ENCODE measurements around the gene PRSS37.

PRSS37 gene

GRCh38 chr7:141841385-141841784, at the start of gene PRSS37:
PRSS37 (minus strand) TSS chr7:141841485; CDS start chr7:141841049, 436 bp downstream.
- ATAC-seq = no peak
- Mint-ChIP-seq H3K4me3 (no peak within 1 kb of the TSS), H3K27me3 (no peaks in the 10 kb centered on the region), H3K9me3 (no peaks in the 10 kb centered on the region), H3K4me1 (no peaks in the 10 kb centered on the region), H3K27ac (no peak within 1 kb of the TSS)
- DNase-seq = no peak

DNA sequence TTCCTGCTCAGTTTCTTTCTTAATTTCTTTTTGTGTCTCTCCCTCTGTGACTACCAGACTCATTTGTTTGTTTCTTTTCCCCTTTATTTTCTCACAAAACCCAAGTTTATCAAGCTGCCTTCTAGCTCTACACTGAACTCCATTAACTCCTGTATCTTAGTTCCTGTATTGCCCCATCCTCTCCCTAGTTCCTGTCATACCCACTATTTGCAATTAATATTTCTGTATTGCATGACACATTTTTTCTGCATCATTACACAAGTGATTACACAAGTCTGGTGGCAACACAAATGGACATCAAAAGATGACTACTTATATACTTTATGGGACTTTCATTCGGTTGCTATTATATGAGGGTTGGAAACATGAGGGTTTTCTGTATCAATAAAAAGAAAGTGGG, 48.0 kb upstream of the PRSS37 start:
- no peaks in the 10 kb centered on the region for H3K4me1 Mint-ChIP-seq
- DNase-seq (no peak), ATAC-seq (no peak)
- no peak overlapping the region for H3K4me3 Mint-ChIP-seq
- H3K27me3 Mint-ChIP-seq = no peaks in the 10 kb centered on the region
- no peak overlapping the region for H3K27ac Mint-ChIP-seq
- H3K9me3 Mint-ChIP-seq = no peaks in the 10 kb centered on the region

GRCh38 chr7:141884539-141885225, 43.4 kb upstream of the PRSS37 start:
- H3K27me3 Mint-ChIP-seq = no peaks in the 10 kb centered on the region
- DNase-seq (no peak), ATAC-seq (peak; percentile 82)
- no peak overlapping the region for H3K4me3 Mint-ChIP-seq
- H3K9me3 Mint-ChIP-seq = no peaks in the 10 kb centered on the region
- no peak overlapping the region for H3K27ac Mint-ChIP-seq
- H3K4me1 Mint-ChIP-seq = no peaks in the 10 kb centered on the region

- no peak for ATAC-seq
- Mint-ChIP-seq H3K27ac (no peak overlapping the region), H3K4me3 (no peak overlapping the region), H3K4me1 (no peaks in the 10 kb centered on the region), H3K27me3 (no peaks in the 10 kb centered on the region), H3K9me3 (no peaks in the 10 kb centered on the region)
- no peak for DNase-seq
Observed at GRCh38 chr7:141880960-141881359, 39.7 kb upstream of the PRSS37 start.

- ATAC-seq = no peak
- H3K4me3 Mint-ChIP-seq = no peak overlapping the region
- no peaks in the 10 kb centered on the region for H3K9me3 Mint-ChIP-seq
- H3K27me3 Mint-ChIP-seq = no peaks in the 10 kb centered on the region
- H3K4me1 Mint-ChIP-seq = no peaks in the 10 kb centered on the region
- no peak overlapping the region for H3K27ac Mint-ChIP-seq
- DNase-seq = no peak
Observed at GRCh38 chr7:141877365-141877764, 36.1 kb upstream of the PRSS37 start.

DNA sequence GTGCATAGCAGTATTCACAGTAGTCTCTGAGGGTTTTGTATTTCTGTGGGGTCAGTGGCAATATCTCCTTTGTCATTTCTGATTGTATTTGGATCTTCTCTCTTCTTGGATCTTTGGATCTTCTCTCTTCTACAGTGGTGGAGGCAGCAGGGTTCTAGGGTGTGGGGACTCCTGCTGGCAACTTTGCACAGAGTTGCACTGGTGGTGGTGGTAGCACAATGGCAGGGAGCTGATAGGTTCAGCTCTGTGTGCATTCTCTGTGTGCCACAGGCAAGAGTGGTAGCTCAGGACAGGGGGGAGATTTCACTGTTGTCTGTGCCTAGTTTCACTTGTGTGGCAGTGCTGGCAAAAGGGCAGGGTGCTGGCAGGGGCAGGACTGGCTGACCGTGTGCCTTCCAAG, 35.1 kb upstream of the PRSS37 start:
- no peak overlapping the region for H3K4me3 Mint-ChIP-seq
- H3K9me3 Mint-ChIP-seq = no peaks in the 10 kb centered on the region
- ATAC-seq = no peak

GRCh38 chr7:141875453-141875852, 34.2 kb upstream of the PRSS37 start:
- DNase-seq = no peak
- Mint-ChIP-seq H3K27ac (no peak overlapping the region), H3K4me3 (no peak overlapping the region), H3K27me3 (no peaks in the 10 kb centered on the region), H3K9me3 (no peaks in the 10 kb centered on the region), H3K4me1 (no peaks in the 10 kb centered on the region)
- no peak for ATAC-seq

More for the DNA sequence above, 35.1 kb upstream of the PRSS37 start:
- peak overlapping the region in 1 of 2 donors; percentile 83 for H3K27ac Mint-ChIP-seq
- H3K4me1 Mint-ChIP-seq = no peaks in the 10 kb centered on the region
- no peaks in the 10 kb centered on the region for H3K27me3 Mint-ChIP-seq
- no peak for DNase-seq

DNA sequence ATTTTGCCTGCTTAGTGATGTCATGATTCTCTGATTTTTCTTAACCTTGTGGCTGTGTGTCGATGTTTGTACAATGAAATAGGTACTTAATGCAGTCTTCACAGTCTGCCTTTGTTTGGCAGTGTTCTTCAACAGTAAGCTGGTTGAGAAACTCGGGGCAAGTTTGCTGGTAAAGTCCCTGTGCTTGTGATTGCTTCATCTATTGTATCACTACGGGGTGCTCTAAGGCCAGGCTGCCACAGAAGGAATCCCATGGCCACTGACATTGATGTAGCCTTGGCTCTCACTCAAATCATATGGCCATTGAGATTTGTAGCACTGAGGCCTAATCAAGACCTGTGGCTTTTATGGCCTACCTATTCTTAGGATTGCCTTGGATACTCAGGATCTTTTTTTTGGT, 33.5 kb upstream of the PRSS37 start:
- ATAC-seq = no peak
- no peaks in the 10 kb centered on the region for H3K27me3 Mint-ChIP-seq
- no peak for DNase-seq
- H3K9me3 Mint-ChIP-seq = no peaks in the 10 kb centered on the region
- H3K4me3 Mint-ChIP-seq = no peak overlapping the region
- H3K27ac Mint-ChIP-seq = no peak overlapping the region
- H3K4me1 Mint-ChIP-seq = no peaks in the 10 kb centered on the region

GRCh38 chr7:141872931-141873330, 31.6 kb upstream of the PRSS37 start:
- Mint-ChIP-seq H3K9me3 (no peaks in the 10 kb centered on the region), H3K27ac (no peak overlapping the region), H3K4me1 (no peaks in the 10 kb centered on the region), H3K4me3 (no peak overlapping the region), H3K27me3 (no peaks in the 10 kb centered on the region)
- DNase-seq = no peak
- ATAC-seq = no peak

DNA sequence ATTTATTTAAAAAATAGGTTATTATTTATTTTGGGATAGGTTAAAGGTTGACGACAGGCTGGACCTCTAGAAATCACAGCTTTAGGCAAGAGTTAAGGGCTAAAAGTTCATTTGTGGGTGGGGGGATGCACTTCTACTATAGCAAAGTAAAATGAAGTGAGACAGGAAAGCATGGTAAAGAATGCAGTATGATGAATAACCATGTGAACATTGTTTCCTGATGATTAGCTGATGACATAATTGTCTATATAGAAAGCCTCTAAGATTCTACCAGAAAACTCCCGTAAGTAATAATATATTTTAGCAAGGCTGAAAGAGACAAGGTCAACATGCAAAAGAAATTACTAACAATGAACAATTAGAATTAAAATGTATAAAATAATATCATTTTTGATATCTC, 25.7 kb upstream of the PRSS37 start:
- Mint-ChIP-seq H3K9me3 (no peaks in the 10 kb centered on the region), H3K4me3 (no peak overlapping the region), H3K27me3 (no peaks in the 10 kb centered on the region), H3K4me1 (no peaks in the 10 kb centered on the region), H3K27ac (no peak overlapping the region)
- DNase-seq (no peak), ATAC-seq (no peak)

- H3K9me3 Mint-ChIP-seq = no peaks in the 10 kb centered on the region
- H3K4me3 Mint-ChIP-seq = no peak overlapping the region
- H3K27ac Mint-ChIP-seq = no peak overlapping the region
- ATAC-seq (no peak), DNase-seq (no peak)
- H3K27me3 Mint-ChIP-seq = no peaks in the 10 kb centered on the region
- H3K4me1 Mint-ChIP-seq = no peaks in the 10 kb centered on the region
Observed at GRCh38 chr7:141864765-141865447, 23.6 kb upstream of the PRSS37 start.

GRCh38 chr7:141860207-141860606, 18.9 kb upstream of the PRSS37 start:
- H3K4me3 Mint-ChIP-seq = no peak overlapping the region
- DNase-seq (no peak), ATAC-seq (no peak)
- no peaks in the 10 kb centered on the region for H3K27me3 Mint-ChIP-seq
- peaks cover 18% of the 10 kb centered on the region in 2 donors for H3K9me3 Mint-ChIP-seq
- no peak overlapping the region for H3K27ac Mint-ChIP-seq
- H3K4me1 Mint-ChIP-seq = no peaks in the 10 kb centered on the region

GRCh38 chr7:141847996-141848395, 6.7 kb upstream of the PRSS37 start:
- Mint-ChIP-seq H3K27me3 (no peaks in the 10 kb centered on the region), H3K4me3 (no peak overlapping the region), H3K4me1 (no peaks in the 10 kb centered on the region), H3K9me3 (peaks cover 27 to 32% of the 10 kb centered on the region in 2 donors), H3K27ac (no peak overlapping the region)
- DNase-seq (no peak), ATAC-seq (no peak)

GRCh38 chr7:141844256-141844655, 3.0 kb upstream of the PRSS37 start:
- DNase-seq = no peak
- H3K9me3 Mint-ChIP-seq = peaks cover 18% of the 10 kb centered on the region in 2 donors
- no peaks in the 10 kb centered on the region for H3K27me3 Mint-ChIP-seq
- no peak for ATAC-seq
- no peak overlapping the region for H3K27ac Mint-ChIP-seq
- no peak overlapping the region for H3K4me3 Mint-ChIP-seq
- H3K4me1 Mint-ChIP-seq = no peaks in the 10 kb centered on the region

- no peaks in the 10 kb centered on the region for H3K4me1 Mint-ChIP-seq
- ATAC-seq (no peak), DNase-seq (no peak)
- no peak overlapping the region for H3K27ac Mint-ChIP-seq
- H3K27me3 Mint-ChIP-seq = no peaks in the 10 kb centered on the region
- H3K9me3 Mint-ChIP-seq = peaks cover 5% of the 10 kb centered on the region in 2 donors
- no peak overlapping the region for H3K4me3 Mint-ChIP-seq
Observed at GRCh38 chr7:141842904-141843303, 1.6 kb upstream of the PRSS37 start.

DNA sequence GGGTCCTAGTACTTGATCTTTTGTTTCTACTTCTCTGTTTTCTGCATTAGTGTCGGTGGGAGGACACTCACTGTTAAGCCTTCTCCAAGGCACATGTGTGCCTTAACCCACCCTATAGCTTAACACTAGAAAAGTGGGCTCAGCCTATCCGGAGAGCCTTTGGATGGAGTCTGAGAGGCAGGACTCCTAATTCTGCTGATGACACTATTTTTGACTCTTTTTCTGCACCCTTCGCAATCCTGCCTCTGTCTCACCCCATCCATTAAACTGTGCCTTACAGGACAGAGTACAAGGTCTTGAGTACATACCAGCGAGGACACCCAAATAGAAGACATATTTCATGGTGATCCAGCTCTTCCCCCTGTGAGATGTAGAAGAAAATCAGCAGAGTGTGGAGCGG, 577 bp downstream of the PRSS37 start:
- no peaks in the 10 kb centered on the region for H3K4me1 Mint-ChIP-seq
- ATAC-seq (no peak), DNase-seq (no peak)
- no peak overlapping the region for H3K4me3 Mint-ChIP-seq
- no peak overlapping the region for H3K27ac Mint-ChIP-seq
- H3K27me3 Mint-ChIP-seq = no peaks in the 10 kb centered on the region
- H3K9me3 Mint-ChIP-seq = no peaks in the 10 kb centered on the region

DNA sequence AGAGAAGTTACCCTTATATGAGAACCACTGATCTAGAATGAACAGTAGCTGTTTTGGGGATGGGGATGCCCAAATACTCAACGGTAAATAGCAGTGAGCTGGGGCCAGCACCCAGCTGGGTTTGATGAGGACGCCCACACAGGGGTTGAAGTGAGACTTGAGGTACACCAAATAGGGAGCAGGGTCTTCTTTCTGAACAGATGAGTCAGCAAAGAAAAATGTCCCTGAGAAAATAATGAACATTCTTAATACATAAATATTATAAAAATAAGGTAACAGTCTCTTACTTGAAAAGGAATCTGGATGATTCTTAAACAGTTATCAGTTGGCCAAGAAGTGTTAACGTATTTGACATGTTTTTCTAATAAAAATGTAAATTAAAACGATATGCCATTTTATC, 2.0 kb downstream of the PRSS37 start:
- Mint-ChIP-seq H3K27ac (no peak overlapping the region), H3K4me3 (no peak overlapping the region), H3K27me3 (no peaks in the 10 kb centered on the region), H3K9me3 (no peaks in the 10 kb centered on the region), H3K4me1 (no peaks in the 10 kb centered on the region)
- DNase-seq = no peak
- ATAC-seq = no peak

All from stimulated activated naive CD8-positive, alpha-beta T cell treated with anti-CD3 and anti-CD28 coated beads, Interleukin-15, amount 100 ng/mL, for 72 hours (primary cell).